ENCODE measurements around the gene HHATL. TPM values are rescaled to one million over a fixed set of nuclear protein-coding genes. Genes with fewer than 3 reads are reported as not detected.

Gene HHATL
- total and polyA plus RNA-seq, 2 donors (not counting 1 experiment from before 2014, with no cell fraction given): not detected

- no peak for DNase-seq (ENCODE audit: low read depth in 2 of 2)
- Histone ChIP-seq H3K36me3 (ENCODE audit: control insufficient read depth, insufficient read depth, low read length) (no peaks in the 10 kb centered on the region), H3K4me2 (ENCODE audit: extremely low read depth, insufficient read depth, low read length) (no peak overlapping the region), H3K4me1 (ENCODE audit: control insufficient read depth, extremely low read depth, insufficient read depth, low read length) (no peaks in the 10 kb centered on the region), H2AFZ (ENCODE audit: low read length) (no peak overlapping the region), H3K27me3 (ENCODE audit: control insufficient read depth, insufficient read depth, low read length) (peaks cover 23% of the 10 kb centered on the region), H4K20me1 (ENCODE audit: control insufficient read depth, extremely low read depth, insufficient read depth, low read length) (no peaks in the 10 kb centered on the region), H3K9me3 (ENCODE audit: control insufficient read depth, insufficient read depth, low read depth, low read length) (no peaks in the 10 kb centered on the region), H3K79me2 (ENCODE audit: control insufficient read depth, insufficient read depth, low read length) (no peaks in the 10 kb centered on the region), H3K9ac (ENCODE audit: insufficient read depth, low read length) (no peak overlapping the region), H3K4me3 (replicated peaks in 1 of 4; ENCODE audit: control extremely low read depth in 1 of 4, insufficient read depth in 1 of 4, low read depth in 3 of 4, low read length in 4 of 4) (no peak overlapping the region), H3K27ac (ENCODE audit: insufficient read depth, low read length) (no peak overlapping the region)
- TF ChIP-seq CTCF (conservative IDR thresholded peaks at IDR 0.05 in 1 of 2, IDR thresholded peaks at IDR 0.05 in 1 of 2; ENCODE audit: low read depth in 1 of 2, low read length in 2 of 2): no peak
- no peak for TF ChIP-seq EZH2 (IDR thresholded peaks at IDR 0.05; ENCODE audit: low read length, missing control alignments)
Observed at GRCh38 chr3:42690766-42691680, 11.6 kb downstream of the HHATL start.

- H3K27ac ChIP-seq (ENCODE audit: insufficient read depth, low read length): no peak overlapping the region
- no peak overlapping the region for H3K9ac ChIP-seq (ENCODE audit: insufficient read depth, low read length)
- H3K27me3 ChIP-seq (ENCODE audit: control insufficient read depth, insufficient read depth, low read length): peaks cover 24% of the 10 kb centered on the region
- H4K20me1 ChIP-seq (ENCODE audit: control insufficient read depth, extremely low read depth, insufficient read depth, low read length): no peaks in the 10 kb centered on the region
- no peaks in the 10 kb centered on the region for H3K36me3 ChIP-seq (ENCODE audit: control insufficient read depth, insufficient read depth, low read length)
- no peaks in the 10 kb centered on the region for H3K9me3 ChIP-seq (ENCODE audit: control insufficient read depth, insufficient read depth, low read depth, low read length)
- no peak overlapping the region for H2AFZ ChIP-seq (ENCODE audit: low read length)
- H3K4me3 ChIP-seq (replicated peaks in 1 of 4; ENCODE audit: control extremely low read depth in 1 of 4, insufficient read depth in 1 of 4, low read depth in 3 of 4, low read length in 4 of 4): no peak overlapping the region
- H3K79me2 ChIP-seq (ENCODE audit: control insufficient read depth, insufficient read depth, low read length): no peaks in the 10 kb centered on the region
- H3K4me1 ChIP-seq (ENCODE audit: control insufficient read depth, extremely low read depth, insufficient read depth, low read length): peaks cover 2% of the 10 kb centered on the region
- DNase-seq (ENCODE audit: low read depth in 2 of 2): no peak
- no peak overlapping the region for H3K4me2 ChIP-seq (ENCODE audit: extremely low read depth, insufficient read depth, low read length)
- TF ChIP-seq CTCF (conservative IDR thresholded peaks at IDR 0.05 in 1 of 2, IDR thresholded peaks at IDR 0.05 in 1 of 2; ENCODE audit: low read depth in 1 of 2, low read length in 2 of 2) (no peak), EZH2 (IDR thresholded peaks at IDR 0.05; ENCODE audit: low read length, missing control alignments) (no peak)
Observed at GRCh38 chr3:42690191-42690590, 12.4 kb downstream of the HHATL start.

GRCh38 chr3:42689421-42690014 lies 13.1 kb downstream of the HHATL start:
- TF ChIP-seq CTCF (conservative IDR thresholded peaks at IDR 0.05 in 1 of 2, IDR thresholded peaks at IDR 0.05 in 1 of 2; ENCODE audit: low read depth in 1 of 2, low read length in 2 of 2) (no peak), EZH2 (IDR thresholded peaks at IDR 0.05; ENCODE audit: low read length, missing control alignments) (no peak)
- H3K4me1 ChIP-seq (ENCODE audit: control insufficient read depth, extremely low read depth, insufficient read depth, low read length): peaks cover 6% of the 10 kb centered on the region
- peaks cover 22% of the 10 kb centered on the region for H3K27me3 ChIP-seq (ENCODE audit: control insufficient read depth, insufficient read depth, low read length)
- H3K4me3 ChIP-seq (replicated peaks in 1 of 4; ENCODE audit: control extremely low read depth in 1 of 4, insufficient read depth in 1 of 4, low read depth in 3 of 4, low read length in 4 of 4): no peak overlapping the region
- H3K4me2 ChIP-seq (ENCODE audit: extremely low read depth, insufficient read depth, low read length): no peak overlapping the region
- no peaks in the 10 kb centered on the region for H3K9me3 ChIP-seq (ENCODE audit: control insufficient read depth, insufficient read depth, low read depth, low read length)
- no peaks in the 10 kb centered on the region for H3K36me3 ChIP-seq (ENCODE audit: control insufficient read depth, insufficient read depth, low read length)
- no peak for DNase-seq (ENCODE audit: low read depth in 2 of 2)
- no peaks in the 10 kb centered on the region for H4K20me1 ChIP-seq (ENCODE audit: control insufficient read depth, extremely low read depth, insufficient read depth, low read length)
- H3K9ac ChIP-seq (ENCODE audit: insufficient read depth, low read length): no peak overlapping the region
- H3K27ac ChIP-seq (ENCODE audit: insufficient read depth, low read length): no peak overlapping the region
- no peaks in the 10 kb centered on the region for H3K79me2 ChIP-seq (ENCODE audit: control insufficient read depth, insufficient read depth, low read length)
- no peak overlapping the region for H2AFZ ChIP-seq (ENCODE audit: low read length)

Measured in fibroblast of lung (primary cell).